HepG2 (cell line): ENCODE measurements around the gene GDF11. TPM values are rescaled to one million over a fixed set of nuclear protein-coding genes. Genes with fewer than 3 reads are reported as not detected.

Experiments used
- GPN1 ChIP-seq: sonication (generic); formaldehyde crosslinking; IDR thresholded peaks from 2 replicates; pipeline ENCODE4 v1.5.1; 2020; ENCODE audit warnings: missing genetic modification reagents, borderline replicate concordance
- IRX3 ChIP-seq: sonication (generic); formaldehyde crosslinking; IDR thresholded peaks from 2 replicates; pipeline ENCODE4 v1.8.1; 2023; ENCODE audit warnings: mild to moderate bottlenecking, low read depth, missing genetic modification reagents, borderline replicate concordance
- RXRA ChIP-seq: sonication (generic); formaldehyde crosslinking; IDR thresholded peaks from 2 replicates; pipeline ENCODE4 v1.5.1; 2020; ENCODE audit warnings: missing genetic modification reagents
- SATB2 ChIP-seq: sonication (generic); formaldehyde crosslinking; IDR thresholded peaks from 2 replicates; pipeline ENCODE4 v1.5.0; 2020; ENCODE audit warnings: missing genetic modification reagents
- TOPORS ChIP-seq: sonication (generic); formaldehyde crosslinking; IDR thresholded peaks from 2 replicates; pipeline ENCODE4 v1.8.0; 2023; ENCODE audit warnings: mild to moderate bottlenecking, missing genetic modification reagents
- TRIM24 ChIP-seq: sonication (generic); formaldehyde crosslinking; IDR thresholded peaks from 2 replicates; pipeline ENCODE4 v1.8.0; 2022; ENCODE audit warnings: mild to moderate bottlenecking, missing genetic modification reagents
- ZNF225 ChIP-seq: sonication (generic); formaldehyde crosslinking; IDR thresholded peaks from 2 replicates; pipeline ENCODE4 v1.4.0; 2020; ENCODE audit warnings: mild to moderate bottlenecking, missing genetic modification reagents
- ZNF30 ChIP-seq: sonication (generic); formaldehyde crosslinking; IDR thresholded peaks from 2 replicates; pipeline ENCODE4 v1.5.0; 2020; ENCODE audit warnings: mild to moderate bottlenecking, missing genetic modification reagents
- ZNF331 ChIP-seq: sonication (generic); formaldehyde crosslinking; IDR thresholded peaks from 2 replicates; pipeline ENCODE4 v1.4.0; 2020; ENCODE audit warnings: missing genetic modification reagents
- ZNF460 ChIP-seq: sonication (generic); formaldehyde crosslinking; IDR thresholded peaks from 2 replicates; pipeline ENCODE4 v1.5.1; 2020; ENCODE audit warnings: missing genetic modification reagents, mild to moderate bottlenecking, borderline replicate concordance
- ZNF546 ChIP-seq: sonication (generic); formaldehyde crosslinking; conservative IDR thresholded peaks from 2 replicates; pipeline ENCODE4 v1.8.1; 2023; ENCODE audit warnings: mild to moderate bottlenecking, missing genetic modification reagents
- ZNF652 ChIP-seq: IDR thresholded peaks from 2 replicates; pipeline ENCODE4 v1.6.1; 2016; ENCODE audit warnings: low read depth, borderline replicate concordance
- ZNF672 ChIP-seq: sonication (generic); formaldehyde crosslinking; IDR thresholded peaks from 2 replicates; pipeline ENCODE4 v1.8.1; 2022; ENCODE audit warnings: missing genetic modification reagents
- ZNF761 ChIP-seq: sonication (generic); formaldehyde crosslinking; conservative IDR thresholded peaks from 2 replicates; pipeline ENCODE4 v1.4.0; 2020; ENCODE audit warnings: mild to moderate bottlenecking, missing genetic modification reagents
- ZSCAN30 ChIP-seq: sonication (generic); formaldehyde crosslinking; IDR thresholded peaks from 2 replicates; pipeline ENCODE4 v1.5.0; 2020; ENCODE audit warnings: mild to moderate bottlenecking, missing genetic modification reagents
- polyA plus RNA-seq, 8 experiments: library from polyadenylated mRNA; depleted of rRNA in 3 of 8; stranded (reverse) in 7 of 8; unstranded in 1 of 8; fragments of >200 nt; fragmentation: Illumina TruSeq in 4 of 8; extraction: Trizol in 4 of 8; gene quantifications; 2 replicates each; pipeline versions ENCODE4 v1.2.1 to v1.2.3, GENCODE V29; 2011 to 2016; ENCODE audit warnings: low read depth in 4 of 8, missing spikeins in 1 of 8, mixed read lengths in 1 of 8; ENCODE audit not compliant: insufficient read depth in 1 of 8
- total RNA-seq, 5 experiments: library from RNA; depleted of rRNA; stranded (reverse); fragments of >200 nt; fragmentation: Illumina TruSeq; extraction: Trizol; gene quantifications; 2 replicates each; pipeline ENCODE4 v1.2.3, GENCODE V29; 2016; ENCODE audit warnings: low read depth in 1 of 5
- TF ChIP-seq, protein P1 (sequence below): sonication (generic); formaldehyde crosslinking; IDR thresholded peaks from 2 replicates; pipeline ENCODE4 v1.4.0; 2020; ENCODE audit warnings: missing genetic modification reagents
- TF ChIP-seq, protein P2 (sequence below): sonication (generic); formaldehyde crosslinking; IDR thresholded peaks from 2 replicates; pipeline ENCODE4 v1.4.0; 2020; ENCODE audit warnings: missing genetic modification reagents
- TF ChIP-seq, protein P3 (sequence below): sonication (generic); formaldehyde crosslinking; IDR thresholded peaks from 2 replicates; pipeline ENCODE4 v1.4.0; 2020; ENCODE audit warnings: missing genetic modification reagents
- TF ChIP-seq, protein P4 (sequence below): sonication (generic); formaldehyde crosslinking; IDR thresholded peaks from 2 replicates; pipeline ENCODE4 v1.9.0; 2022; ENCODE audit warnings: missing genetic modification reagents, mild to moderate bottlenecking, borderline replicate concordance

The GDF11 gene
- total and polyA plus RNA-seq, 2 of the 13 experiments (the other 11 are each of a cell fraction or from before 2014, with no cell fraction given) = 0.63 to 1.5 TPM

DNA sequence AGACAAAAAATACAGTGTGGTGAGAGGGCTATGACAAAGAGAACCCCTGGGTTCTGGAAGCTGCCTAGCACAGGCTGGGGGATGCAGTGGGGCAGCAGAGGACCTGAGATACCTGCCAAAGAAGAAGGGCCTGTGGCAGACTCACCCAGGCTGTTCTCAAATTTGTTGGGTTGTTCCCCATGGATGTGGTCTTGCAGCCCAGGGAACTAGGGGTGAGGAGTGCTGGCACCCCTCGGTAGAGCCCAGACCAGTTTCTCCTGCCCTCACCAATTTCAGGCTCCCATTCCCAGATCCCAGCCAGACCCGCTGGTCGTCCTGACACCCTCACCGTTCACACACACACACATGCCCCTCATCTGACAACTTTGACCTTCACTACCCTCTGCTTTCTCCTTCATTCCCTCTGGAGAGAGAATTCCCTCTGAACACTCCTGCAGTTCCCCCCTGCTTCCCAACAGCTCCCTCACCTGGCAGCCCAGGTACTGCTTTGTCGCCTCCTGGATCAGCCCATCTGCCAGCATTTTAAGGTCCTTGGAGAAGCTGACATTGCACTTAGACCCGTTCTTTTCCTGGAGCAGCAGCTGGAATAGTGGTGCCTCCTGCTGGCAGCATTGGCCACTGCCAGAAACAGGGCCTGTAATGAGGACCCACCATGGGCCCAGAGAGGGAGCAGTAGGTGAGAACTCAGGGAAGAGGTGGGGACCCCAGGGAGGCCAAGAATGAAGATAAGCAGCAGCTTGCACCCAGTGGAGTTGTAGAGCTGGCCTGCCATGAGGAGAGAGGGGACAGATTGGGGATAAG is 5.9 kb upstream of the GDF11 start (continued):
- TF ChIP-seq, protein P1, sequence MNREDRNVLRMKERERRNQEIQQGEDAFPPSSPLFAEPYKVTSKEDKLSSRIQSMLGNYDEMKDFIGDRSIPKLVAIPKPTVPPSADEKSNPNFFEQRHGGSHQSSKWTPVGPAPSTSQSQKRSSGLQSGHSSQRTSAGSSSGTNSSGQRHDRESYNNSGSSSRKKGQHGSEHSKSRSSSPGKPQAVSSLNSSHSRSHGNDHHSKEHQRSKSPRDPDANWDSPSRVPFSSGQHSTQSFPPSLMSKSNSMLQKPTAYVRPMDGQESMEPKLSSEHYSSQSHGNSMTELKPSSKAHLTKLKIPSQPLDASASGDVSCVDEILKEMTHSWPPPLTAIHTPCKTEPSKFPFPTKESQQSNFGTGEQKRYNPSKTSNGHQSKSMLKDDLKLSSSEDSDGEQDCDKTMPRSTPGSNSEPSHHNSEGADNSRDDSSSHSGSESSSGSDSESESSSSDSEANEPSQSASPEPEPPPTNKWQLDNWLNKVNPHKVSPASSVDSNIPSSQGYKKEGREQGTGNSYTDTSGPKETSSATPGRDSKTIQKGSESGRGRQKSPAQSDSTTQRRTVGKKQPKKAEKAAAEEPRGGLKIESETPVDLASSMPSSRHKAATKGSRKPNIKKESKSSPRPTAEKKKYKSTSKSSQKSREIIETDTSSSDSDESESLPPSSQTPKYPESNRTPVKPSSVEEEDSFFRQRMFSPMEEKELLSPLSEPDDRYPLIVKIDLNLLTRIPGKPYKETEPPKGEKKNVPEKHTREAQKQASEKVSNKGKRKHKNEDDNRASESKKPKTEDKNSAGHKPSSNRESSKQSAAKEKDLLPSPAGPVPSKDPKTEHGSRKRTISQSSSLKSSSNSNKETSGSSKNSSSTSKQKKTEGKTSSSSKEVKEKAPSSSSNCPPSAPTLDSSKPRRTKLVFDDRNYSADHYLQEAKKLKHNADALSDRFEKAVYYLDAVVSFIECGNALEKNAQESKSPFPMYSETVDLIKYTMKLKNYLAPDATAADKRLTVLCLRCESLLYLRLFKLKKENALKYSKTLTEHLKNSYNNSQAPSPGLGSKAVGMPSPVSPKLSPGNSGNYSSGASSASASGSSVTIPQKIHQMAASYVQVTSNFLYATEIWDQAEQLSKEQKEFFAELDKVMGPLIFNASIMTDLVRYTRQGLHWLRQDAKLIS (CRISPR knock-in tag) = no peak
- TF ChIP-seq TOPORS (CRISPR knock-in tag) = no peak
- TF ChIP-seq, protein P2, sequence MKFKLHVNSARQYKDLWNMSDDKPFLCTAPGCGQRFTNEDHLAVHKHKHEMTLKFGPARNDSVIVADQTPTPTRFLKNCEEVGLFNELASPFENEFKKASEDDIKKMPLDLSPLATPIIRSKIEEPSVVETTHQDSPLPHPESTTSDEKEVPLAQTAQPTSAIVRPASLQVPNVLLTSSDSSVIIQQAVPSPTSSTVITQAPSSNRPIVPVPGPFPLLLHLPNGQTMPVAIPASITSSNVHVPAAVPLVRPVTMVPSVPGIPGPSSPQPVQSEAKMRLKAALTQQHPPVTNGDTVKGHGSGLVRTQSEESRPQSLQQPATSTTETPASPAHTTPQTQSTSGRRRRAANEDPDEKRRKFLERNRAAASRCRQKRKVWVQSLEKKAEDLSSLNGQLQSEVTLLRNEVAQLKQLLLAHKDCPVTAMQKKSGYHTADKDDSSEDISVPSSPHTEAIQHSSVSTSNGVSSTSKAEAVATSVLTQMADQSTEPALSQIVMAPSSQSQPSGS (CRISPR knock-in tag) = 0 out of 2 replicates have a peak, but pooled peaks have one; percentile 37
- no peak for TF ChIP-seq ZNF225
- no peak for TF ChIP-seq ZNF30 (CRISPR knock-in tag)
- TF ChIP-seq ZNF331 (CRISPR knock-in tag) = peak; percentile 64; the same call in 1 of the 2 replicates
- no peak for TF ChIP-seq ZSCAN30 (CRISPR knock-in tag)
- TF ChIP-seq ZNF460 (CRISPR knock-in tag) = no peak
- no peak for TF ChIP-seq IRX3 (CRISPR knock-in tag)
- no peak for TF ChIP-seq GPN1 (CRISPR knock-in tag)
- TF ChIP-seq ZNF672 (CRISPR knock-in tag) = no peak
- 0 out of 2 replicates have a peak, but pooled peaks have one; percentile 55 for TF ChIP-seq ZNF761 (CRISPR knock-in tag)
- TF ChIP-seq, protein P3, sequence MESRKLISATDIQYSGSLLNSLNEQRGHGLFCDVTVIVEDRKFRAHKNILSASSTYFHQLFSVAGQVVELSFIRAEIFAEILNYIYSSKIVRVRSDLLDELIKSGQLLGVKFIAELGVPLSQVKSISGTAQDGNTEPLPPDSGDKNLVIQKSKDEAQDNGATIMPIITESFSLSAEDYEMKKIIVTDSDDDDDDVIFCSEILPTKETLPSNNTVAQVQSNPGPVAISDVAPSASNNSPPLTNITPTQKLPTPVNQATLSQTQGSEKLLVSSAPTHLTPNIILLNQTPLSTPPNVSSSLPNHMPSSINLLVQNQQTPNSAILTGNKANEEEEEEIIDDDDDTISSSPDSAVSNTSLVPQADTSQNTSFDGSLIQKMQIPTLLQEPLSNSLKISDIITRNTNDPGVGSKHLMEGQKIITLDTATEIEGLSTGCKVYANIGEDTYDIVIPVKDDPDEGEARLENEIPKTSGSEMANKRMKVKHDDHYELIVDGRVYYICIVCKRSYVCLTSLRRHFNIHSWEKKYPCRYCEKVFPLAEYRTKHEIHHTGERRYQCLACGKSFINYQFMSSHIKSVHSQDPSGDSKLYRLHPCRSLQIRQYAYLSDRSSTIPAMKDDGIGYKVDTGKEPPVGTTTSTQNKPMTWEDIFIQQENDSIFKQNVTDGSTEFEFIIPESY (CRISPR knock-in tag) = no peak; the same call in 1 of the 2 replicates
- TF ChIP-seq, protein P4, sequence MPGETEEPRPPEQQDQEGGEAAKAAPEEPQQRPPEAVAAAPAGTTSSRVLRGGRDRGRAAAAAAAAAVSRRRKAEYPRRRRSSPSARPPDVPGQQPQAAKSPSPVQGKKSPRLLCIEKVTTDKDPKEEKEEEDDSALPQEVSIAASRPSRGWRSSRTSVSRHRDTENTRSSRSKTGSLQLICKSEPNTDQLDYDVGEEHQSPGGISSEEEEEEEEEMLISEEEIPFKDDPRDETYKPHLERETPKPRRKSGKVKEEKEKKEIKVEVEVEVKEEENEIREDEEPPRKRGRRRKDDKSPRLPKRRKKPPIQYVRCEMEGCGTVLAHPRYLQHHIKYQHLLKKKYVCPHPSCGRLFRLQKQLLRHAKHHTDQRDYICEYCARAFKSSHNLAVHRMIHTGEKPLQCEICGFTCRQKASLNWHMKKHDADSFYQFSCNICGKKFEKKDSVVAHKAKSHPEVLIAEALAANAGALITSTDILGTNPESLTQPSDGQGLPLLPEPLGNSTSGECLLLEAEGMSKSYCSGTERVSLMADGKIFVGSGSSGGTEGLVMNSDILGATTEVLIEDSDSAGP = peak; percentile 72; the same call in 1 of the 2 replicates
- TF ChIP-seq ZNF652 (CRISPR knock-in tag) = 0 out of 2 replicates have a peak, but pooled peaks have one; percentile 14
- peak; percentile 50; the same call in 1 of the 2 replicates for TF ChIP-seq RXRA (CRISPR knock-in tag)
- no peak for TF ChIP-seq SATB2 (CRISPR knock-in tag)
- no peak for TF ChIP-seq ZNF546 (CRISPR knock-in tag)
- TF ChIP-seq TRIM24 (CRISPR knock-in tag) = no peak
